OCI-LY3 (cell line): Measurements from ENCODE around the gene LIPT2.
A peak's percentile ranks its signal among the peaks of the same experiment; 100 is the strongest.

Experiments
- H2AFZ ChIP-seq: fragments of 200-600, 300-600 bp; shearing (Covaris generic); 2 replicates; pipeline ENCODE4 v1.6.0; 2014; ENCODE audit warnings: antibody characterized with exemption, low read depth, low read length
- H3K27ac ChIP-seq: fragments of 200-600, 300-600 bp; sonication (generic); 2 replicates; pipeline ENCODE4 v1.5.1; 2014; ENCODE audit warnings: mild to moderate bottlenecking, low read length, moderate library complexity, mixed read lengths
- H3K27me3 ChIP-seq: fragments of 200-600, 300-600 bp; sonication (generic); 2 replicates; pipeline ENCODE4 v1.6.1; 2014; ENCODE audit warnings: low read depth, low read length, mixed read lengths
- H3K36me3 ChIP-seq: fragments of 200-600, 300-600 bp; sonication (generic); replicated peaks from 2 replicates; pipeline ENCODE3; 2014; ENCODE audit warnings: low read depth, low read length, mixed read lengths
- H3K4me1 ChIP-seq: fragments of 300-600, 200-600 bp; sonication (generic); 2 replicates; pipeline ENCODE4 v1.6.1; 2014; ENCODE audit warnings: low read length, mixed read lengths
- H3K4me2 ChIP-seq: fragments of 200-600, 300-600 bp; sonication (generic); 2 replicates; pipeline ENCODE4 v1.6.1; 2014; ENCODE audit warnings: low read length, mixed read lengths
- H3K4me3 ChIP-seq: fragments of 300-600, 200-600 bp; sonication (generic); 2 replicates; pipeline ENCODE4 v1.5.1; 2014; ENCODE audit warnings: antibody characterized with exemption, mild to moderate bottlenecking, low read length, moderate library complexity
- H3K79me2 ChIP-seq: fragments of 300-600, 200-600 bp; shearing (Covaris generic); 2 replicates; pipeline ENCODE4 v1.6.1; 2014; ENCODE audit warnings: mild to moderate bottlenecking, low read length, mixed read lengths
- H3K9ac ChIP-seq: fragments of 300-600, 200-600 bp; shearing (Covaris generic); 2 replicates; pipeline ENCODE4 v1.6.0; 2014; ENCODE audit warnings: mild to moderate bottlenecking, low read length, moderate library complexity
- H3K9me3 ChIP-seq: fragments of 200-600, 300-600 bp; shearing (Covaris generic); 2 replicates; pipeline ENCODE4 v1.6.1; 2014; ENCODE audit warnings: low read length, mixed read lengths; ENCODE audit not compliant: insufficient read depth
- H4K20me1 ChIP-seq: fragments of 200-600, 300-600 bp; sonication (generic); 2 replicates; pipeline ENCODE4 v1.6.1; 2016; ENCODE audit warnings: low read length, mixed read lengths; ENCODE audit not compliant: insufficient read depth
- CTCF ChIP-seq: fragments of 200-600, 300-600 bp; sonication (generic); IDR thresholded peaks from 2 replicates; pipeline ENCODE4 v1.5.1; 2014; ENCODE audit warnings: antibody characterized with exemption, low read length, low read depth
- EZH2phosphoT487 ChIP-seq: fragments of 200-600 bp; shearing (Covaris generic); IDR thresholded peaks from 2 replicates; pipeline ENCODE4 v1.6.1; 2018; ENCODE audit warnings: antibody characterized with exemption, mixed run types, low read depth

The LIPT2 gene

DNA sequence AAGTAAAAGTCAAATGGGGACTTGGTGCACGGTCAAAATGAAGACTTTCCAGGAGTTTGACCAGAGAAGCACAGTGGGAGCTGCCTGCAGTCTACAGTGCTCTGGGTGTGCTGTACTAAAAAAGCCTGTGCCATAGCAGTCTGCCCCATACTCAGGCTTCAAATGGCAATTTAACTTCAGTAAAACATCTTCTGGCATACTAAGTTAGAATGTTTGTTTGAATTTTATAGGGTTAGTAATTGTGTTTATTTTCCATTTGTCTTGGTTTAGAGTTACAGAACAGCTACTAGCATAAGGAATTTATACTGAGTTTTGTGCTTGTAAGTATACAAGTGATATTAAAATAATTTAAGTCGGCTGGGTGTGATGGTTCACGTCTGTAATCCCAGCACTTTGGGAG, 29.3 kb upstream of the LIPT2 start:
- H3K36me3 ChIP-seq: no peaks in the 10 kb centered on the region

DNA sequence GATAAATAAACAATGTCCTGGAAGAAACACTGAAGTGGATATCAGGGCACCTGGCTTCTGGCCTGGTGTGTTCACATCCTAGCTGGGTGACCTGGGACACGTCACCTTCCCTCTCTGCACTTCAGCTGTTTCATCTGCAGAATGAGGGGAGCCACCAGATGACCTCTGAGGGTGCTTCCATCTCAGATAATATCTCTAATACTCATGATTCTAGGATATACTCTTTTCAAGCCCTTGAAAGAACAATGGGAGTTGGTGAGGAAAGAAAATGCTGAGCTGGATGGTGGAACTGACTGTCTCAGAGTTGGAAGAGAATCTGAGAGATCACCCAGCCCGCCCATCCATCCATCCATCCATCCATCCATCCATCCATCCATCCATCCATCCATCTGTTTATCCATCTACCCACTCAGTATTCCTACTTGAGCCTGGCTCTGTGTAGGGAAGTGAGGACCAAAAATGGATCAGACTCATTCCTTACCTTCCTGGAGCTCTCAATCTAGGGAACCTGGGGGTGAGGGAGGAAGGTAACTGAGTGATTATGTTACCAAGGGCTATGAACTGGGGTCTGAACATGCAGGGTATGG, 28.2 kb upstream of the LIPT2 start:
- no peaks in the 10 kb centered on the region for H4K20me1 ChIP-seq

More for the DNA sequence above, 29.3 kb upstream of the LIPT2 start:
- no peaks in the 10 kb centered on the region for H4K20me1 ChIP-seq
- peaks cover 7% of the 10 kb centered on the region for H3K4me1 ChIP-seq
- H3K27ac ChIP-seq: no peak overlapping the region
- TF ChIP-seq EZH2phosphoT487 (no peak), CTCF (no peak)
- H2AFZ ChIP-seq: no peak overlapping the region
- no peak overlapping the region for H3K4me3 ChIP-seq
- H3K9me3 ChIP-seq: no peaks in the 10 kb centered on the region
- H3K27me3 ChIP-seq: peaks cover 3% of the 10 kb centered on the region; the same call in 1 of the 2 replicates
- H3K9ac ChIP-seq: no peak overlapping the region
- no peak overlapping the region for H3K4me2 ChIP-seq
- no peaks in the 10 kb centered on the region for H3K79me2 ChIP-seq

DNA sequence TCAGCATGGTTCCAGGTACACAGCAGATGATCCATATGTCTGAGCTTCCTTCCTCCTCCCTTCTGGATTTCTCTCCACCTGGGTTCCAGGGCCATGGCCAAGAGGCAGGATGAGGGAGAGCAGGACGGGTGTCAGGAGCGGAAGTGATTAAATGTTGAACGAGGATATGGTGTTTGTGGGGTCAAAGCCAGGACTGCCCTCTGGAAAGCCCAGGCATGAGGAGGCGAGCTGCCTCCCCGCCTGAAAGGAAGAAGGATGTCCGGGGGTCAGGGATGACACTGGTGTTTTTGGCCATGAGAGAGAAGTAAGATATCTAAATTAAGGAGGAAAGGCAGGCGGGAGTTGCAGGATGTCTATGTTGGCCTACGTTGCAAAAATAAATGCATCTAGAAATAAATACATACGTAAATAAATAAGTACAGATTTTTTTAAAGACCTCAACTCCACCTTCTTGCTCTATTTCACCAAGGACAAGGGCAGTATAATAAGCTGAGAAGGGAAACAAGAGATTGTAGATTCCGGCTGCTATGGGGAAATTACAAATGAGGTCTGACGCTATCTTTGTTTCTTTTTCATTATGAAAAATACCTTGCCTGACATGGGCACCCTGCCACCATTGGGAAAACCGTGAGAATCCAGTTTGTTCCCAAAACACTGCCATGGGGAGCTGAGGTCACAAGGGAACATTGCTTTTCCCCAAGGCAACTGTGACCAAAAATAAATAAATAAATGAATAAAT, 27.6 kb upstream of the LIPT2 start:
- Histone ChIP-seq H3K4me1 (peaks cover 7% of the 10 kb centered on the region), H3K79me2 (no peaks in the 10 kb centered on the region), H3K36me3 (no peaks in the 10 kb centered on the region), H3K27ac (no peak overlapping the region), H4K20me1 (no peaks in the 10 kb centered on the region), H3K9ac (no peak overlapping the region), H3K4me2 (peak overlapping the region; percentile 46), H3K27me3 (peaks cover 5% of the 10 kb centered on the region; the same call in 1 of the 2 replicates), H2AFZ (peak overlapping the region; percentile 71; the same call in 1 of the 2 replicates), H3K9me3 (no peaks in the 10 kb centered on the region), H3K4me3 (peak overlapping the region; percentile 33)
- TF ChIP-seq CTCF: no peak
- no peak for TF ChIP-seq EZH2phosphoT487

More for the DNA sequence above, 28.2 kb upstream of the LIPT2 start:
- H3K4me1 ChIP-seq: peaks cover 7% of the 10 kb centered on the region
- H3K9me3 ChIP-seq: no peaks in the 10 kb centered on the region
- no peaks in the 10 kb centered on the region for H3K79me2 ChIP-seq
- peak overlapping the region; percentile 33; the same call in 1 of the 2 replicates for H3K4me3 ChIP-seq
- no peak overlapping the region for H3K9ac ChIP-seq
- H2AFZ ChIP-seq: peak overlapping the region; percentile 71; the same call in 1 of the 2 replicates
- H3K27ac ChIP-seq: no peak overlapping the region
- no peaks in the 10 kb centered on the region for H3K36me3 ChIP-seq
- TF ChIP-seq EZH2phosphoT487 (no peak), CTCF (no peak)
- H3K27me3 ChIP-seq: peaks cover 3% of the 10 kb centered on the region; the same call in 1 of the 2 replicates
- H3K4me2 ChIP-seq: 0 out of 2 replicates have a peak overlapping the region, but pooled peaks have one; percentile 46

GRCh38 chr11:74520316-74520715, 26.8 kb upstream of the LIPT2 start:
- Histone ChIP-seq H3K27ac (no peak overlapping the region), H4K20me1 (no peaks in the 10 kb centered on the region), H3K79me2 (no peaks in the 10 kb centered on the region), H2AFZ (no peak overlapping the region), H3K9me3 (no peaks in the 10 kb centered on the region), H3K4me2 (no peak overlapping the region), H3K4me3 (no peak overlapping the region), H3K9ac (no peak overlapping the region), H3K27me3 (peaks cover 5% of the 10 kb centered on the region; the same call in 1 of the 2 replicates), H3K36me3 (no peaks in the 10 kb centered on the region), H3K4me1 (peaks cover 7% of the 10 kb centered on the region)
- TF ChIP-seq EZH2phosphoT487 (no peak), CTCF (no peak)
